Peyer's patch (tissue), 4 donors: ENCODE data around the gene HJV. TPM values are rescaled to one million over a fixed set of nuclear protein-coding genes. Genes with fewer than 3 reads are reported as not detected.

ENCODE experiments used
- DNase-seq, 3 donors: peaks; one replicate each; pipeline ENCODE4 v3.0.0-alpha.2; 2017 to 2019
- H3K27ac ChIP-seq, 4 donors: fragments of 200-600 bp; sonication (generic); one replicate each; pipeline ENCODE4 v1.5.1; 2016 to 2019
- H3K27me3 ChIP-seq, 2 donors: fragments of 200-600 bp; sonication (generic); one replicate each; pipeline ENCODE4 v1.5.1; 2019
- H3K36me3 ChIP-seq, 3 donors: fragments of 200-600 bp; sonication (generic); one replicate each; pipeline ENCODE4 v1.5.1; 2016 to 2019
- H3K4me1 ChIP-seq, 4 donors: fragments of 200-600 bp; sonication (generic); one replicate each; pipeline ENCODE4 v1.5.1; 2016 to 2019
- H3K4me3 ChIP-seq, 4 donors: fragments of 200-600 bp; sonication (generic); 1 replicate in 3 of 4; 2 replicates in 1 of 4; pipeline ENCODE4 v1.5.1; 2016 to 2019; ENCODE audit warnings: mild to moderate bottlenecking in 1 of 4
- H3K9me3 ChIP-seq, 4 donors: fragments of 200-600 bp; sonication (generic); one replicate each; pipeline ENCODE4 v1.5.1; 2016 to 2019; ENCODE audit warnings: mild to moderate bottlenecking in 1 of 4
- POLR2A ChIP-seq, 2 donors: fragments of 450-650 bp; IDR thresholded peaks; one replicate each; pipeline ENCODE4 v1.5.1; 2017; ENCODE audit warnings: antibody characterized with exemption in 2 of 2, mild to moderate bottlenecking in 2 of 2, moderate library complexity in 2 of 2
- total RNA-seq, 4 donors: library from RNA; depleted of rRNA; stranded (reverse); fragments of >200 nt; gene quantifications; one replicate each; pipeline ENCODE4 v1.1.0, GENCODE V29; 2016
- TF ChIP-seq, protein P1 (sequence below), 6 experiments: fragments of 450-650 bp in 4 of 6; fragments of 200-600 bp in 2 of 6; sonication (generic) in 1 of 6; IDR thresholded peaks; one replicate each; pipeline ENCODE4 v1.5.1; 2017 to 2019; ENCODE audit warnings: antibody characterized with exemption in 6 of 6, mild to moderate bottlenecking in 3 of 6, moderate library complexity in 1 of 6

Gene HJV
- total RNA-seq, 4 donors from 2014 or later, result not detected

DNA sequence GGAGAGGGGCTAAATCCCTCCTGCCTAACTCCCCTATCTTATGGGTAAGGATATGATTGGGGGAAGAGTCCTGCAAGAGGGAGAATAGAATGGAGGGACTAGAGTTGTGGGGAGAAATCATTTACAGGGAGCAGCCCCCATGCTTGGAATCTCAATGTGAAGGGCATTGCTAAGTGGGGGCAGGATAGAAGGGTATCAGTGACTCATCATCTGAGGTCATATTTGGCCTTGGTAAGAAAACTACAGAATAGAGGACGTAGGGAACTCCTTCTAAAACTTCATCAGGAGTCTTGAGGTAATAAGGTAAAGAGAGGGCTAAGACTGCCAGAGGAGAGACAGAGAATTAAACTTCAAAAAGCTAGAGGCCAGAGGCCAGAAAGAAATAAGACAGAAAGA is 487 bp downstream of the HJV start:
- no peaks in the 10 kb centered on the region for H3K9me3 ChIP-seq
- no peak for DNase-seq
- no peaks in the 10 kb centered on the region for H3K36me3 ChIP-seq
- H3K27ac ChIP-seq, result no peak overlapping the region
- H3K4me3 ChIP-seq, result no peak overlapping the region
- TF ChIP-seq, protein P1, sequence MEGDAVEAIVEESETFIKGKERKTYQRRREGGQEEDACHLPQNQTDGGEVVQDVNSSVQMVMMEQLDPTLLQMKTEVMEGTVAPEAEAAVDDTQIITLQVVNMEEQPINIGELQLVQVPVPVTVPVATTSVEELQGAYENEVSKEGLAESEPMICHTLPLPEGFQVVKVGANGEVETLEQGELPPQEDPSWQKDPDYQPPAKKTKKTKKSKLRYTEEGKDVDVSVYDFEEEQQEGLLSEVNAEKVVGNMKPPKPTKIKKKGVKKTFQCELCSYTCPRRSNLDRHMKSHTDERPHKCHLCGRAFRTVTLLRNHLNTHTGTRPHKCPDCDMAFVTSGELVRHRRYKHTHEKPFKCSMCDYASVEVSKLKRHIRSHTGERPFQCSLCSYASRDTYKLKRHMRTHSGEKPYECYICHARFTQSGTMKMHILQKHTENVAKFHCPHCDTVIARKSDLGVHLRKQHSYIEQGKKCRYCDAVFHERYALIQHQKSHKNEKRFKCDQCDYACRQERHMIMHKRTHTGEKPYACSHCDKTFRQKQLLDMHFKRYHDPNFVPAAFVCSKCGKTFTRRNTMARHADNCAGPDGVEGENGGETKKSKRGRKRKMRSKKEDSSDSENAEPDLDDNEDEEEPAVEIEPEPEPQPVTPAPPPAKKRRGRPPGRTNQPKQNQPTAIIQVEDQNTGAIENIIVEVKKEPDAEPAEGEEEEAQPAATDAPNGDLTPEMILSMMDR (IDR thresholded peaks at IDR 0.05), result no peak
- no peak for TF ChIP-seq POLR2A (IDR thresholded peaks at IDR 0.05)
- peaks cover 0 to 7% of the 10 kb centered on the region in 2 donors for H3K27me3 ChIP-seq
- H3K4me1 ChIP-seq, result peaks cover 0 to 10% (median 0%) of the 10 kb centered on the region in 4 donors

DNA sequence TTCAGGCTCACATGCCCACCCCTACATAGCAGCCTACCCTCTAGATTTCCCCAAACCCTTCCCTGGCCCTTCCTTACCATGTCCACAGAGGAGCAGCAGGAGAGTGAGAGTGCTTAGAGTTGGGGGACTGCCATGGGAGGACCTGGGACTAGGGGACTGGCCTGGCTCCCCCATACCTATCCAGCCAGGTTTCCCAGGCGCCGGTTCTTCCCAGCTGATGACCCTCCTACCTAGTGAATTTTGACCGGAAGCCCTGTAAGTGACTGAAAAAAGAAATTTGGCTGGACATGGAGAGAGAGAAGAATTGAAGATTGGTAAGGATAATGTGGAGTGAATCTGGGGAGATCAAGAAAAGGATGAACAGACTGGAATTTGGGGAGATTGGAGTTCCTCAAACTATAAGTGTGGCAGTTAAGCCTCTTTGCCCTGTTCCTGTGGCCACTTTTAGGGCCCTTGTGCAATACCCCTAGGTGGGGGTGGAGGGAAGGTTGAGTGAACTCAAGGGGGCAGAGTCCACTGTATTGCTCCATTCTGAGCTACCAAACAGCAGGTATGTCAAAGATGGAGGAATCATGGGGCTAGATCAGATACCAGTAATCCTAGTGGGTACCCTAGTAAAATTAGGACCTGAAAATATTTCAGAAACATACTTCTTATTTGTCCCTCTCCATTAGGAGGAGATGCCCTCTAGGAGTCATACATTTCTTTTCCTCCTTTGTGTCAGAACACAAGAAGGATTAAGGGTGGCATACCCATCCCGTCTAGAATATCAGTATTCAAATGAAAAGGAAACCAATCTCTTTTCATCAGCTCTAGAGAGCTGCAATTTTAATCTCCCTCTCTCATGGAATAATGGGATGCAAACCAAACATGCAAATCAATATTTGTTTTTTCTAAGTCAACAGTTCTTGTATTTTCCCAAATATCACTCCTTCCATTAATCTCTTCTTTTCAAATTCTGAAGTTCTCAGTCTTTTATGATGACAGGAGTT is 1.2 kb downstream of the HJV start:
- H3K27ac ChIP-seq, result no peak overlapping the region
- TF ChIP-seq POLR2A (IDR thresholded peaks at IDR 0.05), result no peak
- DNase-seq, result no peak
- peaks cover 0 to 7% of the 10 kb centered on the region in 2 donors for H3K27me3 ChIP-seq
- H3K4me1 ChIP-seq, result peaks cover 0 to 10% (median 0%) of the 10 kb centered on the region in 4 donors
- H3K36me3 ChIP-seq, result no peaks in the 10 kb centered on the region
- no peak overlapping the region for H3K4me3 ChIP-seq
- H3K9me3 ChIP-seq, result no peaks in the 10 kb centered on the region

- Histone ChIP-seq H3K36me3 (no peaks in the 10 kb centered on the region), H3K27me3 (peaks cover 0 to 7% of the 10 kb centered on the region in 2 donors), H3K4me3 (peak overlapping the region in 3 of 4 donors; percentile 18 to 30 (median 20)), H3K27ac (no peak overlapping the region), H3K9me3 (no peaks in the 10 kb centered on the region), H3K4me1 (peaks cover 0 to 10% (median 0%) of the 10 kb centered on the region in 4 donors)
- no peak for TF ChIP-seq POLR2A (IDR thresholded peaks at IDR 0.05)
- TF ChIP-seq, protein P1 (IDR thresholded peaks at IDR 0.05), result no peak
- DNase-seq, result peak in 1 of 3 donors; percentile 46
Observed at GRCh38 chr1:146019231-146020057, 2.1 kb downstream of the HJV start.

- H3K4me3 ChIP-seq, result no peak overlapping the region
- no peak overlapping the region for H3K27ac ChIP-seq
- no peaks in the 10 kb centered on the region for H3K9me3 ChIP-seq
- peaks cover 0 to 10% (median 0%) of the 10 kb centered on the region in 4 donors for H3K4me1 ChIP-seq
- TF ChIP-seq, protein P1 (IDR thresholded peaks at IDR 0.05), result no peak
- no peak for TF ChIP-seq POLR2A (IDR thresholded peaks at IDR 0.05)
- H3K27me3 ChIP-seq, result peaks cover 0 to 7% of the 10 kb centered on the region in 2 donors
- no peaks in the 10 kb centered on the region for H3K36me3 ChIP-seq
- no peak for DNase-seq
Observed at GRCh38 chr1:146016891-146017290, 4.6 kb downstream of the HJV start.

DNA sequence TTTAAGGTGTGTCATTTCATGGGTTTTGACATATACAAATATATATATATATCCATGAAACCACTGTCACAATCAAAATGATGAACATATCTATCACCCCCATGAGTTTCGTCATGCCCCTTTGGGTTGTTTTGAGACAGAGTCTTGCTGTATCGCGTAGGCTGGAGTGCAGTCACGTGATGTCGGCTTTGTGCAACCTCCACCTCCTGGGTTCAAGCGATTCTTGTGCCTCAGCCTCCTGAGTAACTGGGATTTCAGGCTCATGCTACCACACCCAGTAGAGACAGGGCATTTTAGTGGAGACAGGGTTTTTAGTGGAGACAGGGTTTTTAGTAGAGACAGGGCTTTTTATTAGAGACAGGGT is 8.0 kb downstream of the HJV start:
- Histone ChIP-seq H3K36me3 (no peaks in the 10 kb centered on the region), H3K27me3 (no peaks in the 10 kb centered on the region), H3K4me3 (no peak overlapping the region), H3K27ac (no peak overlapping the region), H3K4me1 (no peaks in the 10 kb centered on the region), H3K9me3 (no peaks in the 10 kb centered on the region)
- TF ChIP-seq POLR2A (IDR thresholded peaks at IDR 0.05), result no peak
- TF ChIP-seq, protein P1 (IDR thresholded peaks at IDR 0.05), result no peak
- DNase-seq, result no peak
